Stimulated activated CD8-positive, alpha-beta memory T cell treated with anti-CD3 and anti-CD28 coated beads, Interleukin-7, amount 100 ng/mL, for 1 hour (primary cell): ENCODE data around the gene TMED10.
A peak's percentile ranks its signal among the peaks of the same experiment; 100 is the strongest.
"Not testable (repeated sequence)": the region's sequence is repeated elsewhere in the genome, so short reads cannot be mapped to it uniquely, and the experiment has no call there.

Source experiments
- DNase-seq, 2 donors: peaks; one replicate each; pipeline ENCODE4 v3.0.0-alpha.2; 2020; ENCODE audit warnings: low read depth in 2 of 2

The TMED10 gene

DNA sequence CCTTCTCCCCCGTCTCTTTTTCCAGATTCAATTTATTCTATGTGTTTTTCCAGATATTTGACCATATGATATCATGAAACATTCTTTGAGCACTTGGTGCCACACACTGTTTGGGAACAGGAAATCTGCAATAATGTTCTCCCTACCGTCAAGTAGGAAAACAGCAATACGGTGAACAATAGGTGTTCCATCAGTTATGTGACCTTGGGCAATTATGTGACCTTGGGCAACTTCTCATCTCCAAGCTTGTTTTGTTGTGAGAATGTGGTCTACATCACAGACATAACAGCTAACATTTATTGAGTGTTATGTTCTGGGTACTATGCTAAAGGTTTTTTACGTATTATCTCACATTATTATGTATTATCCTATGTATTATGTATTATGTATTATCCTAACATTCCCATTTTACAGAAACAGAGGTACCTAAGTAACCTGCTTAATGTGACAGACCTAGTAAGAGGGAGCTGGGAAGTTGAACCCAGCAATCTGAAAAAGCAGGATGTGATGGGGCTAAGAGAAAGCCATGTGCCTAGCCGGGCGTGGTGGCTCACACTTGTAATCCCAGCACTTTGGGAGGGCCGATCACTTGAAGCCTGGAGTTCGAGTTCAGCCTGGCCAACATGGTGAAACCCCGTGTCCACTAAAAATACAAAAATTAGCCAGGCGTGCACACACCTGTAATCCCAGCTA lies 48.4 kb downstream of the TMED10 start:
- no peak for DNase-seq

DNA sequence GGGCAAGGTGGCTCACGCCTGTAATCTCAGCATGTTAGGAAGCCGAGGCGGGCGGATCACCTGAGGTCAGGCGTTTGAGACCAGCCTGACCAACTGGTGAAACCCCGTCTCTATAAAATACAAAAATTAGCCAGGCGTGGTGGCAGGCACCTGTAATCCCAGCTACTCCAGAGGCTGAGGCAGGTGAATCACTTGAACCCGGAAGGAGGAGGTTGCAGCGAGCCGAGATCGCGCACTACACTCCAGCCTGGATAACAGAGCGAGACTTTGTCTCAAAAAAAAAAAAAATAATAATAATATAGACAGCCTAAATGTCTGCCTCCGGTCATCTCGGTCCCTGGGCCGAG lies 49.0 kb downstream of the TMED10 start:
- DNase-seq: not testable (repeated sequence)

DNA sequence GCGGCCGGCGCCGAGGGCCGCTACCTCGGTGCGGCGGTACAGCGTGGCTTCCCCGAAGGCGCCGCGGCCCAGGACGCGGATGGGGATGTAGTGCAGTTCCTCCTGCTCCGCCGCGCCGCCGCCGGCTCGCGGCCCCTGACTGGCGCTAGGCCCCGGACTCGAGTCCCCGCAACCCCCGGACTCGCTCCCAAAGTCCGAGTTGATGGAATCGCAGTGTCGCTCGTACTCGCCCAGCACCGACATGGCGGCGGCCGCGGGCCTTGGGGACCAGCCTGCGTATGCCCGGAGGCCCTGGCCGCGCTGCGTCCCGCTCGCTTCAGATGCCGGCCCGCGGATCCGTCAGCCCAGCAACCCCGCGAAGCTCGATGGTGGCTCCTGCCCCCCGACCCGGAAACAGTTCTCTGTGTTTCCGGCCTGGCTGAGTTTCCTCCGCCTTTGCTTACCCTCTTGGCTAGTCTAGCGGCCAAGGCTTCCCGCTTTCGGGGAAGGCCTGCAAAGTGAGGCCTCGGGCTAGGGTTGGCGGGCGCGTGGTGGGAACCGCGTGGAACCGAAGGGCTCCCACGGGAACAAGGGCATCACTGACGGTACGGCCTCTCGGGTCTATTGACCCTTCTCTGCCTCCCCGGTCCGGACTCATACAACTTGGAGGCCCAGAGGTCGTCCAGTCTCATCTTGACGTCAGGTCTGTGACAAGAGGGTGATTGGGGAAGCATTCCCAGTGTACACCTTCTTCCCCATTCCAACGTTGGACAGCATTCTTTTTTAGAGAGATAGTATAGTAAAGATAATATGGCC lies 49.5 kb downstream of the TMED10 start, which contains the start of gene NEK9:
Gene NEK9, minus strand, starts transcription at position 370 of the 795 bp plus-strand sequence. Its CDS starts 127 bp downstream, at position 243.
- peak; percentile 73 to 83 for DNase-seq

DNA sequence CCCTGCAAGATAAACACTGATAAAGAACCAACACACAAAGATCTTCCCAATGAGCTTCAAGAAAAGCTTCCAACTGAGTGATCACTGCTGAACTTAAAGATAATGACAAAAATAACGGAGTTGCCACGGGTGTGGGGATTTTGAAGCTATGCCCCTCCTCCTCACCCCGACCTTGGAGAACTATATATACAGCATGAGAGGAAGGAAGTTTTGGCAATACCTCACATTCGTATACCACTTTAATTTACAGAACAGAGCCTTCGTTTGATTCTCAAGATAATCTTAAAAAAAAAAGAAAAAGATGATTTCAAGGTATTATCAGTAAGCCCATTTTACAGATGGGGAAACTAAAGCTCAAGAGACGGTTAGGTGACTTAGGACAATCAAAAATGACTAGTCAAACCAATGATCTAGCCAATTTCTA lies 50.3 kb downstream of the TMED10 start:
- no peak for DNase-seq

DNA sequence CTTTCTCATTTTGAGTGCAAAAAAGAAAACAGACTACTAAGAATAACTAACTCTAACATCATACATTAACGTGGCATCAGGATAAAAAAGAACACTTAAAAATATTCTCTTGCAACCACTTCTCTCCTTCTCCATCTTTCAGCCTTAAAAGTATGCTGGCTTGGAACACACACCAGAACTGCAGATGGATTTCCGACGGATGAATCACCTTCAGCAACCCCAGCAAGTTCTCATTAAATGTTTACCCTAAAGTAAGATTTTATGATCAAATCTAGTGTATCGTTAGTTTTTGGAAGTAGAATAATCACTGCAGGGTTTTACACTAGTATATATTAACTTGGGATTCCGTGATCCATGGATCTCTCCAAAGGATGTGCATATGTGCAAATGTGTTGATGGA lies 50.8 kb downstream of the TMED10 start:
- no peak for DNase-seq

DNA sequence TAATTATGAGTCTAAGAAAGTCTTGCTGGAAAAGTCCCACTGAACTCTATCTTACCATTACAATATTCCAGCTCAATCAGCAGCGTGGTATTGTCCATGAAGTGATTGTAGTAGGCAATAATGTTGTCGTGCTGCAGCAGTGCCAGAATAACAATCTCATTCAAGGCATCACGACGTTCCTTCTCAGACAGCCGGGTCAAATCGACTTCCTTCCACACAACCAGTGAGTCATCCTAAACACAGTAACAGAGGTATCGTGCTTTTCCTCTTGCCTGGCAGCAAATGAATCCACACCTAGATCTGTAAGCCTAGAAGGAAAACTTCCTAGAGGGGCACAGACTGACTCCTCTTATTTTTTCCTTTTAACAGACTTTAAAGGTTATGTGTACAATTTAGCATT lies 52.4 kb downstream of the TMED10 start:
- no peak for DNase-seq

DNA sequence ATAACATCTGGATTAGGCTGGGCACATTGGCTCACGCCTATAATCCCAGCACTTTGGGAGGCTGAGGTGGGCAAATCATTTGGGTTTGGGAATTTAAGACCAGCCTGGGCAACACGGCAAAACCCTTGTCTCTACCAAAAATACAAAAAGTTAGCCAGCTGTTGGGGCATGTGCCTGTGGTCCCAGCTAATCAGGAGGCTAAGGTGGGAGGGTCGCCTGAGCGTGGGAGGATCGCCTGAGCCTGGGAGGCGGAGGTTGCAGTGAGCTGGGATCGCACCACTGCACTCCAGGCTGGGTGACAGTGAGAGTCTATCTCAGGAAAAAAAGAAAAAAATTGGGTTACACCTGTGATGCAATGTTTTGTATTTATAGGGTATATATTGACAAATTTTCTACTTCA lies 54.9 kb downstream of the TMED10 start:
- DNase-seq: no peak

DNA sequence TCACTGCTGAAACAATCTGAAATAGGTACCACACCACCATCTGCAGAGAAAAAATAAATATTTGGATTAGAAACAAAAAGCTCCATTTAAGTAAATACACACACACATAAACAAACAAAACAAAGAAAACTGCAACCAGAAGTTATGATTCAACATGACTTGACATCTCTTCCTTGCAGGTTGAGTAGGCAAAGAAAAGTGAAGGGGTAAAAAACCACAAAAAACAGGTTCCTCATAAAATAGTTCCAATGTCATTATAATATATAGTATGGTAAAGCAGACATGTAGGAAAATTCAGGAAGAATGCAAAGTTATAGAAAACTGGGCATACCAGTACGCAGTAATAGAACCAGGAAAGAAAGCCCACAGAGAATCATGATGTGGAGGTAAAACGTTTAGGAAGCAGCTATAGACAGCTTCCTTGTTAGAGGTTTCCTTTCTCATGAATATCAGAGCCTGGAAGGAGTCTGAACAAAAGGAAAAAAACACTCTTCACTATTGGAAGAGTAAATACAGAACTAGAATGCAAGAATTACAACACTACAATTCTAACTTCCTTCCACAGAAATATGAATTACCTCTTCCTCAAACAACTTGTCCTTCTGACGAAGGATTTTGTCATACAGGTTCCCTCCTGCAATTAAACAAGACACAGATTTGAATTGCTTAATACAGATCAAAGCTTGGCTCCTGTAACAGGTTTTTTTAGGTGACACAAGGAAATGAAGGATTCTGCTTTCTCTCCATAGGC lies 55.7 kb downstream of the TMED10 start:
- no peak for DNase-seq

DNA sequence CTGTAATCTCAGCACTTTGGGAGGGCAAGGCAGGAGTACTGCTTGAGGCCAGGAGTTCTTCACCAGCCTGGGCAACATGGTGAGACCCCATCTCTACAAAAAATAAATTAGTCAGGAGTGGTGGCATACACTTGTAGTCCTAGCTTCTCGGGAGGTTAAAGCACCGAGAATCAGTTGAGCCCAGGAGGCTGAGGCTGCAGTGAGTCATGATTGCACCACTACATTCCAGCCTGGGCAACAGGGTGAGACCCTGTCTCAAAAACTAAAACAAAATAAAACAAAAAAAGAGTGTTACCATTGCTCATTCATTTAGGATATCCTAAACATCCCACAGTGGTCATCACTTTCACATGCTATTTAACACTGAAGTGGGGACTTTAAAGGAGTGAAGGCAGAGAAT lies 57.4 kb downstream of the TMED10 start:
- no peak for DNase-seq

DNA sequence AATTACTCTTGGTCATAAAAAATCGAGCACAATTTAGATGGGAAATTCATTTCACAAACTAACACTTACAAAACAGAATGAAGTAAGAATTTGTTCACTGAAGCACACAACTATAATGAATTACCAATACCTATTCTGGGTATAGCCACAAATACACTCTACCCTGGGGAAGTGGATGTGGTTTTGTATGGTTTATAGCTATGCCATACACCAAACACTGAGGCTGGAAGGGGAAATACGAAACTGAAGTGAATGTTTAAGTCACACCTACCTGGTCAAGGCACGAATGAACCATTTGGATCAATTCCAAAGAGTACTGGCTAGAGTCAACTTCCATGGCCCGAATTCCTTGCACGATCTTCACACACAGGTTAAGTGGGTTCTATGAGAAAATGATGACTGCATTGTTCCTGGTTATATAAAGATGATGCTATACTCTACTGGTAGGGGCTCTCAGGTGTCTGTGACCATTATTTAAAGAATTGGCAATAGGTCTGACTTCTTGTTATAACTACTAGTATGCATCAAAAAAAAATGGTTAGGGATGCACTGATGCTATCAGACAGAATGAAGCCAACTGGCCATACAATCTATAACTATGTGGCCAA lies 62.4 kb downstream of the TMED10 start:
- DNase-seq: no peak

DNA sequence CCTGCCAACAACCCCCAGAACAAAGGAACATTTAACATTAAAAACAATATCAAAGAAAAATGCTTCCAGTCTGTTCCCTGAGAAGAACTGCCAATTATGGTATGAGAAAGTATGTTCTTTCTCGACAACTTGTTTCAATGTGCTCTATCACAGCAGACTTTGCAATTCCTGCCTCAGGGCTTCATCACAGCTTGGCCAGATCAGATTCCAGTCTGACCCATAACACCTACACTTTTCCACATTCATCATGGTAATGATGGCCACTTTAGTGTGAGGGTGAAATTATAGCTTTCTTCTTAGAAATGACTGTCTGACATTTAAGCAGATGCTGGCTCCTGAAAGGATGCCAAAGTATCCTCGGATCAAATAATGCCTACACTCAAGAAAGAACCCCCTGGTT lies 66.5 kb downstream of the TMED10 start:
- DNase-seq: no peak

DNA sequence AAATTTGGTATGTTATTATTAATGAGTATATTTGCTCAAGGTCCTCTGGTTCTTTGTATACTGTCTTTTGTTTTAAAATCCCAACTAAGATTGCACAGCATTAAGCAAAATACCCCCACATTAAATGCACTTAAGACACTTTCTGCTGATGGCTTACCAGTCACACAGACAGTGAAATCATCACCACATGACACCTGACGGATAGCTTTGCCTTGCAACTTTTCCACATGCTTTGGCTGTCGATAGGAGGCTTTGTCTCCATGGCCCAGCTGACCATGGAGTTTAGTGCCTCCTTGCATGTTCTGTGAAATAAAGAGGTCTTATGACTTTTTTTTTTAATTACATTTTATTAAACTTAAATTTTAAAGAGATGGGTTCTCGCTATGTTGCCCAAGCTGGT lies 69.2 kb downstream of the TMED10 start:
- no peak for DNase-seq

DNA sequence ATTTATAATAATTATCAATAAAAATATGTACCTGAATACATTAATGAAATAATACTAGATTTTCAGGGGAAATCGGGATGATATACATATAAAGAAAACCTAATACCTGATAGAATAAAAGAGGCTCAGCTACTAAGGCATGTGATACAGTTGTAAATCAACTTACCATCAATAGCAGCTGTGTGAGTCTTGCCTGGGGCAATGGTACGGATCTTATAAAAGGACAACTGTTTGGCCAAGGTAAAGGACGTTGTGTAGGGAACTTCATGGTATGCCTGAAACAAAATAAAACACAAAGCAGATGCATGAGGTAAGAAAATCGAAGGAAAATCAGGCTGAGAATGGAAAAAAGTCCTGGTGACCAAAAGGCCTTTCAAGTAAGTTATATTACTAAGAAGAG lies 74.9 kb downstream of the TMED10 start:
- DNase-seq: no peak

DNA sequence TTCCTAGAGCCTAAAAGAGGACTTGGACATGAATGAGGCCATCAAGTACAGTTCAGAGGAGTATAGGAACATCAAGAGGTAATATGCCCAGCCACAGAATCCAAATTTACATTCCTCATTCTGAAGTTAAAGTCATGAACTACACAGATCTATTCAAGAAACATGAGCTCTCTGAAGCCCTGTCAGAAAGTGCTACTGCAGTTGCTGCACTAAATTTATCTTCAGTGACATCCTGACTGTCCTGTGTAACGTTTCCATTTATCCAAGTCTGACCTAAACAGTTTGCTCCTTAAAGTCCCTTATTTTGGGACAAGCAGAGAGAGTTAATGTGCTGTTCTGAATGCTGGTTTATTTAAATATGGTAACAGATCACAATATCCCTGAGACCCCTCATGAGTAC lies 77.7 kb downstream of the TMED10 start:
- DNase-seq: no peak

DNA sequence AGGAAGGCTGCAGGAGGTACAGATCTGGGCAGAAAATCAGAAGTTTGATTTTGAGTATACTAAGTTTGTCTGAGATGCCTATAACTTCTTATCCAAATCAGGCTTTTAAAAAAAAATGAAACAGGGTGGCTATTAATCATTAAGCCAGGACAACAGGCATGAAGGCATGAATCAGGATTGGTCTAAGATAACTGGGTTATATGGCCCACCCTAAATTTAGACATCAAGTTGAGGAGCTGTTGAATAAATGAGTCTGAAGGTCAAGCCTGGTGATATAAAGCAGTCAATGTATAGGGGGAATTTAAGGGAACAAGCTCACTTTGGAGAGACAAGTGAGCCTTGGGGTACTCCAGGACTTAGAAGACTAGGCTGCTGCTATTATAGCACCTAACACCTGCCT lies 78.2 kb downstream of the TMED10 start:
- DNase-seq: no peak

DNA sequence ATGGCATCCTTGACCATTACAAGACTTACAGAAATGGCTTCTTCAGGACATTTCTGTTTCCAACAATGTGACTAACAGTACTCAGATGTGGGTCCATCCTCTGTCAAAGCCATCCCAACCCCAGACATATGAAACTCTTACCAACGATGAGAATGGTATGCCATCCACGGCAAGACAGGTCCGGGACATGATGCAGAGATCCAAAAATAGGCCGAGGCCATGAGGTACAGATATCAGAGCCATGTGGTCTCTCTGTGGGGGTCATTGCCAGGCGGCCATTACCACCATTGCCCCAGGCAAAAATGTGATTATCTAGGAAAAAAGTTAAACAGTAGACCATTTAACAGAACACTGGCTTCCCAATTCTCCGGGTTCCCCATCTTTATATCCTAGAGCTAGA lies 79.5 kb downstream of the TMED10 start:
- DNase-seq: no peak

DNA sequence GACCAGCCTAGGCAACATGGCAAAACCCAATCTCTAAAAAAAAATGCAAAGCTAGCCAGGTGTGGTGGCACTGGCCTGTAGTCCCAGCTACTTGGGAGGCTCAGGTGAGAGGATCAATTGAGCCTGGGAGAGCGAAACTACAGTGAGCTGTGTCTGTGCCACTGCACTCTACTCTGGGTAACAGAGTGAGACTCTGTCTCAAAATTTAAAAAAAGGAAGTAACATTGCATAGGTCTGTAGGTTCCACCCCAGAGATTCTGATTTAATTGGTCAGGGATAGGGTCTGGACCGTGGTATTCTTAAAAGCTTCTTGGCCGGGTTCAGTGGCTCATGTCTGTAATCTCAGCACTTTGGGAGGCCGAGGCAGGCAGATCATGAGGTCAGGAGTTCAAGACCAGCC lies 80.7 kb downstream of the TMED10 start:
- no peak for DNase-seq

DNA sequence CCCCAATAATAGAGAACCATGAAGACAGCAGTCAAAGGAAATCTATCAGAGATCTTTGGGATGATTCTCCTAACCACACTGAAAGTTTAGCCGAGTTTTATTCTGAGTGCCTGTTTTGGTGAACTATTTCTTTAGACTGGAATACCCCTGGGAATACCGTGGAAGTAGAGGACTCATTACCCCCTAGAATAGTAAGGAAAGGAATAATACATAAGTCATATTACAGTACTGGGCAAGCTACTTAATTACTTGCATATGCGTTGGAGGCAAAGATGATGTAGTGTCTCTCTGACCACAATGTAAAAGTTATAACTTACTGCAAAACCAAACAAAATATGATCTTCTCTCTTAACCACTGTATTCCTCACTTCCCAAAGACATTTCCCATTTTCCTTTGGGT lies 81.5 kb downstream of the TMED10 start:
- DNase-seq: no peak

DNA sequence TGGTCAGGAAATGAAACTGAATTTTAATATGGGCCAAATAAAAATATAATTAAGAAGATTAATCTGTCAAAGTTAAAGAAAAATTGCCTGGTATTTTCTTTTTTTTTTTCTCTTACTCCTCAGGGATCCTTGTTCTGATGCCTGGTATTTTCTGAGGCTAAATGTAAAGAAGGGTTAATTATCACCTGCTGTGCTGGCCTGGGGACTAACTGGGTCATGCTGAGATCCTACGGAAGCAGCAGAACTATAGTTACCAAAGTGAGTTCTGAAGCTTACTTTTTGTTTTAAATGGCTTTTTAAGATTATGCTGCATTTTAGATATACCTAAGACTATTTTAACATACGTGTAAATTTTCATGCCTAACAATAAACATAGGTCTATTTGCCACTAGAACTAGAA lies 83.7 kb downstream of the TMED10 start:
- DNase-seq: no peak

DNA sequence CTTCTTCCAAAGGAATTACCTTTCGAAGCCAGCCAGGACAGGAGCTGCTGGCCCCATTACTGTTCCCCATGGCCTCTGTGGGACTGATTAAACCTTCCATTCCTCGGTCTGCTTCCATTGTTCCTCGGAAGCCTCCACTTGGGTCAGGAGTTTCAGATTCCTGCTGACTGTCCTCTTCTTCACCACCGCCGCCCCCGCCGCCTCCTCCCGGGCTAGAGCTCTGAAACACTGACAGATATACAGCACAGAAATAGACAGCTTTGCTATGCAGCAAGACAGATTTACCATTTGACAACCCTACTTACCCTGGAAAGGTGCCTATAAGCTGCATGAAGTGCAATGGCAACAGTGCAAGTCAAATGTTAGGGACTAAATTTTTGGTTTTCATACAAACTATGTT lies 85.2 kb downstream of the TMED10 start:
- no peak for DNase-seq

DNA sequence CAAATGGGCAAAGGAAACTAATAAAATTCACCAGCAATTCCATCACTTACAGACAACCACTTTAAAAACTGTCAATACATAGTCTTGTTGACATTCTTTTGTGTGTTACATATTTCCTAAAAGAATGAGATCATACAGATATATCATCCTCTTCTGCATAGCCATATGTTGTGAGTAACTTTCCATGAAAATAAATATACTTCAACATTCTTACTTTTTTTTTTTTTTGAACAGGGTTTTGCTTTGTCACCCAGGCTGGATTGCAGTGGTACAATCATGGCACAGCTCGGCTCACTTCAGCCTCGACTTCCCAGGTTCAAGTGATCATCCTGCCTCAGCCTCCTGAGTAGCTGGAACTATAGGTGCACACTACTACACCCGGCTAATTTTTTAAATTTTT lies 86.1 kb downstream of the TMED10 start:
- no peak for DNase-seq
